Tibial nerve (tissue), 4 donors: ENCODE results near the gene SNAPC4. TPM values are rescaled to one million over a fixed set of nuclear protein-coding genes. Genes with fewer than 3 reads are reported as not detected.

ENCODE experiments used
- DNase-seq, 2 donors: peaks; one replicate each; pipeline ENCODE4 v3.0.0-alpha.2; 2019; ENCODE audit warnings: low spot score in 2 of 2
- H3K27ac ChIP-seq, 4 donors: fragments of 200-600 bp; sonication (generic) in 3 of 4; one replicate each; pipeline ENCODE4 v1.5.1; 2017 to 2019; ENCODE audit warnings: mild to moderate bottlenecking in 1 of 4
- H3K27me3 ChIP-seq, 2 donors: fragments of 200-600 bp; sonication (generic) in 1 of 2; one replicate each; pipeline versions ENCODE4 v1.5.1 to v1.6.0; 2017 to 2019
- H3K36me3 ChIP-seq, 3 donors: fragments of 200-600 bp; sonication (generic); one replicate each; pipeline ENCODE4 v1.5.1; 2018 to 2019
- H3K4me1 ChIP-seq, 4 donors: fragments of 200-600 bp; sonication (generic) in 3 of 4; one replicate each; pipeline ENCODE4 v1.5.1; 2017 to 2019
- H3K4me3 ChIP-seq, 4 donors: fragments of 200-600 bp; sonication (generic) in 3 of 4; one replicate each; pipeline ENCODE4 v1.5.1; 2017 to 2019; ENCODE audit warnings: mild to moderate bottlenecking in 1 of 4, moderate library complexity in 1 of 4
- H3K9me3 ChIP-seq, 4 donors: fragments of 200-600 bp; sonication (generic) in 3 of 4; one replicate each; pipeline ENCODE4 v1.5.1; 2017 to 2019
- CTCF ChIP-seq, 5 experiments: fragments of 200-600 bp in 3 of 5; fragments of 450-650 bp in 2 of 5; sonication (generic) in 3 of 5; IDR thresholded peaks; one replicate each; pipeline ENCODE4 v1.5.1; 2016 to 2019; ENCODE audit warnings: antibody characterized with exemption in 5 of 5, mild to moderate bottlenecking in 3 of 5, moderate library complexity in 2 of 5
- EP300 ChIP-seq, 2 donors: sonication (generic); formaldehyde crosslinking; IDR thresholded peaks; one replicate each; pipeline ENCODE4 v1.6.1; 2017; ENCODE audit warnings: antibody characterized with exemption in 2 of 2, mild to moderate bottlenecking in 1 of 2
- POLR2A ChIP-seq, 2 donors: fragments of 450-650 bp; IDR thresholded peaks; one replicate each; pipeline ENCODE4 v1.6.1; 2017; ENCODE audit warnings: antibody characterized with exemption in 2 of 2, mild to moderate bottlenecking in 2 of 2, moderate library complexity in 2 of 2
- WGBS, 2 donors: methylation state at CpG; one replicate each; pipeline ENCODE4 v1.1.5; 2018; 5-methylcytosine and 5-hydroxymethylcytosine counted together
- total RNA-seq, 4 donors: library from RNA; depleted of rRNA; stranded (reverse); fragments of >200 nt; gene quantifications; one replicate each; pipeline ENCODE4 v1.1.0, GENCODE V29; 2016

Gene SNAPC4
- total RNA-seq, 4 donors from 2014 or later = 7.0 to 21.0 (median 9.5) TPM

GRCh38 chr9:136392538-136393449 is 7.2 kb downstream of the SNAPC4 start:
- H3K4me1 ChIP-seq = peaks cover 0 to 17% (median 0%) of the 10 kb centered on the region in 4 donors
- peak overlapping the region in 1 of 4 donors; percentile 56 for H3K27ac ChIP-seq
- DNase-seq = no peak
- peaks cover 2 to 94% (median 13%) of the 10 kb centered on the region in 3 donors for H3K36me3 ChIP-seq
- no peaks in the 10 kb centered on the region for H3K9me3 ChIP-seq
- H3K4me3 ChIP-seq = no peak overlapping the region
- WGBS, 2 donors = 77 to 88% methylated on average over 12 to 15 of the region's 21 CpGs
- no peak for TF ChIP-seq POLR2A (IDR thresholded peaks at IDR 0.05)
- TF ChIP-seq EP300 (IDR thresholded peaks at IDR 0.05) = no peak
- H3K27me3 ChIP-seq = no peaks in the 10 kb centered on the region

- TF ChIP-seq EP300 (IDR thresholded peaks at IDR 0.05) (no peak), POLR2A (IDR thresholded peaks at IDR 0.05) (no peak), CTCF (IDR thresholded peaks at IDR 0.05) (no peak)
- Histone ChIP-seq H3K9me3 (no peaks in the 10 kb centered on the region), H3K36me3 (peaks cover 2 to 95% (median 13%) of the 10 kb centered on the region in 3 donors), H3K4me3 (no peak overlapping the region), H3K4me1 (peaks cover 0 to 16% (median 0%) of the 10 kb centered on the region in 4 donors), H3K27me3 (no peaks in the 10 kb centered on the region), H3K27ac (peak overlapping the region in 1 of 4 donors; percentile 36)
- no peak for DNase-seq
- WGBS, 2 donors = 90% methylated on average over 22 to 26 of the region's 28 CpGs
These were observed 8.0 kb downstream of the SNAPC4 start for GRCh38 chr9:136391737-136392537.

- DNase-seq = no peak
- Histone ChIP-seq H3K4me1 (peaks cover 0 to 16% (median 0%) of the 10 kb centered on the region in 4 donors), H3K9me3 (no peaks in the 10 kb centered on the region), H3K36me3 (peaks cover 2 to 95% (median 3%) of the 10 kb centered on the region in 3 donors), H3K27me3 (no peaks in the 10 kb centered on the region), H3K27ac (no peak overlapping the region), H3K4me3 (no peak overlapping the region)
- no peak for TF ChIP-seq EP300 (IDR thresholded peaks at IDR 0.05)
- no peak for TF ChIP-seq CTCF (IDR thresholded peaks at IDR 0.05)
- no peak for TF ChIP-seq POLR2A (IDR thresholded peaks at IDR 0.05)
- 84 to 86% methylated on average over 14 of the region's 14 CpGs for WGBS, 2 donors
These were observed 10.6 kb downstream of the SNAPC4 start for GRCh38 chr9:136389396-136389795.

GRCh38 chr9:136387217-136387616 is 12.8 kb downstream of the SNAPC4 start:
- 93 to 95% methylated on average over 18 to 19 of the region's 19 CpGs for WGBS, 2 donors
- H3K36me3 ChIP-seq = peaks cover 2 to 95% (median 8%) of the 10 kb centered on the region in 3 donors
- H3K4me1 ChIP-seq = peaks cover 0 to 2% (median 0%) of the 10 kb centered on the region in 4 donors
- no peak for TF ChIP-seq EP300 (IDR thresholded peaks at IDR 0.05)
- no peak for TF ChIP-seq CTCF (IDR thresholded peaks at IDR 0.05)
- TF ChIP-seq POLR2A (IDR thresholded peaks at IDR 0.05) = no peak
- no peak overlapping the region for H3K27ac ChIP-seq
- no peak for DNase-seq
- no peaks in the 10 kb centered on the region for H3K9me3 ChIP-seq
- no peaks in the 10 kb centered on the region for H3K27me3 ChIP-seq
- H3K4me3 ChIP-seq = no peak overlapping the region

- Histone ChIP-seq H3K4me3 (no peak overlapping the region), H3K4me1 (no peaks in the 10 kb centered on the region), H3K9me3 (no peaks in the 10 kb centered on the region), H3K27me3 (no peaks in the 10 kb centered on the region), H3K36me3 (peaks cover 2 to 95% (median 8%) of the 10 kb centered on the region in 3 donors), H3K27ac (no peak overlapping the region)
- WGBS, 2 donors = 91 to 93% methylated on average over 13 of the region's 13 CpGs
- DNase-seq = no peak
- TF ChIP-seq POLR2A (IDR thresholded peaks at IDR 0.05) = no peak
- no peak for TF ChIP-seq EP300 (IDR thresholded peaks at IDR 0.05)
- no peak for TF ChIP-seq CTCF (IDR thresholded peaks at IDR 0.05)
These were observed 14.0 kb downstream of the SNAPC4 start for GRCh38 chr9:136386018-136386417.
